Activated CD8-positive, alpha-beta T cell treated with anti-CD3 and anti-CD28 coated beads for 36 hours (primary cell): ENCODE results near the gene S100A14. TPM values are rescaled to one million over a fixed set of nuclear protein-coding genes. Genes with fewer than 3 reads are reported as not detected.

Experiments
- ATAC-seq: fragments of 200-7000 bp; cut with Tn5 transposase; one replicate; pipeline ENCODE4 v1.10.0; 2021; ENCODE audit warnings: mild to moderate bottlenecking, moderate library complexity
- CTCF ChIA-PET: fragments of 350-600 bp; sonication (Branson Sonifier 250); formaldehyde crosslinking; loops from one replicate; lab custom pipeline; 2021; ENCODE audit warnings: antibody characterized with exemption; lab: Charles Lee
- POLR2A ChIA-PET: fragments of 350-600 bp; sonication (Branson Sonifier 250); formaldehyde crosslinking; loops from one replicate; lab custom pipeline; 2021; ENCODE audit warnings: antibody characterized with exemption; lab: Charles Lee
- DNase-seq: peaks from one replicate; pipeline ENCODE4 v3.0.0-alpha.2; 2020
- H3K27ac Mint-ChIP-seq: one replicate; pipeline ENCODE4 v1.8.0; 2021; ENCODE audit warnings: mild to moderate bottlenecking, mixed read lengths
- H3K27me3 Mint-ChIP-seq: one replicate; pipeline ENCODE4 v1.8.0; 2021; ENCODE audit warnings: mixed read lengths
- H3K36me3 Mint-ChIP-seq: one replicate; pipeline ENCODE4 v1.8.0; 2021; ENCODE audit warnings: low read depth, mixed read lengths
- H3K4me1 Mint-ChIP-seq: one replicate; pipeline ENCODE4 v1.8.0; 2021; ENCODE audit warnings: low read depth, mixed read lengths
- H3K4me3 Mint-ChIP-seq: one replicate; pipeline ENCODE4 v1.8.0; 2021; ENCODE audit warnings: mild to moderate bottlenecking, moderate library complexity, mixed read lengths
- H3K9me3 Mint-ChIP-seq: one replicate; pipeline ENCODE4 v1.8.0; 2021; ENCODE audit warnings: mixed read lengths
- intact Hi-C: fragments of 100-400 bp; cut with micrococcal nuclease; formaldehyde crosslinking; loops from one replicate; pipeline ENCODE4 v1.10.0; 2022
- total RNA-seq, 2 experiments: library from RNA; stranded (reverse); gene quantifications; one replicate each; pipeline ENCODE4 v1.2.3, GENCODE V29; 2021
- TF ChIP-seq, protein P1 (sequence below): fragments of 200-600 bp; IDR thresholded peaks from one replicate; pipeline ENCODE4 v1.8.0; 2022; ENCODE audit warnings: antibody characterized with exemption, mild to moderate bottlenecking

S100A14 gene
- total RNA-seq, 2 experiments from 2014 or later = not detected

DNA sequence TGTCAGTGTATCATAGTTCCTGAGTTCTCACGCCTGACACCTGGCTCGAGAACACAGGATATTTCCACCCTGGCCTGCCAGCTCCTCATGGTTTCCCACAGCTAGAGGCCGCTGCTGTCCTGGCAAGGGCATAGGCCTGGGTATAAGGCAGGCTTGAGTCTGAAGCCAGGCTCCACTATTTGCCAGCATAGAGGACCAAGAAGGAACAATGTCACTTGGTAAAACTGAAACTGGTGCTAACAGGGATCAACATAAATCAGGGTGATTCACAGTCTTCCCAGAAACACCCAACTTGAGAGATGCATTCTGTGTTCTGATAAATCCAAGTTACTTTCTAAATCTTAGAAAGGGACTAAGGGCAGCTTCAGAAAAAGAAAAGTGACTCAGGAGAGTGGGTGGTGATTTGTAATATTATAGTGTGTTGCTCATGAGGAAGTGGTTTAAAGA is 43.5 kb downstream of the S100A14 start:
- Mint-ChIP-seq H3K27ac (peak overlapping the region; percentile 69), H3K9me3 (no peaks in the 10 kb centered on the region), H3K36me3 (no peaks in the 10 kb centered on the region), H3K4me3 (no peak overlapping the region), H3K27me3 (peaks cover 8% of the 10 kb centered on the region), H3K4me1 (peaks cover 34% of the 10 kb centered on the region)
- POLR2A ChIA-PET = interaction anchor here (0.6 to 6.3 kb wide), 13 partner anchors 9 to 1508 kb away, joined by 3 to 80 read pairs (median 3); partner anchors contain the start of gene S100A6
- ATAC-seq (peak; percentile 79), DNase-seq (peak; percentile 78)
- CTCF ChIA-PET = interaction anchor here (0.7 to 7.7 kb wide), 33 partner anchors 9 to 156 kb away, joined by 3 to 191 read pairs (median 5); partner anchors contain the start of genes CHTOP, NPR1, S100A1 and S100A13
- TF ChIP-seq, protein P1, sequence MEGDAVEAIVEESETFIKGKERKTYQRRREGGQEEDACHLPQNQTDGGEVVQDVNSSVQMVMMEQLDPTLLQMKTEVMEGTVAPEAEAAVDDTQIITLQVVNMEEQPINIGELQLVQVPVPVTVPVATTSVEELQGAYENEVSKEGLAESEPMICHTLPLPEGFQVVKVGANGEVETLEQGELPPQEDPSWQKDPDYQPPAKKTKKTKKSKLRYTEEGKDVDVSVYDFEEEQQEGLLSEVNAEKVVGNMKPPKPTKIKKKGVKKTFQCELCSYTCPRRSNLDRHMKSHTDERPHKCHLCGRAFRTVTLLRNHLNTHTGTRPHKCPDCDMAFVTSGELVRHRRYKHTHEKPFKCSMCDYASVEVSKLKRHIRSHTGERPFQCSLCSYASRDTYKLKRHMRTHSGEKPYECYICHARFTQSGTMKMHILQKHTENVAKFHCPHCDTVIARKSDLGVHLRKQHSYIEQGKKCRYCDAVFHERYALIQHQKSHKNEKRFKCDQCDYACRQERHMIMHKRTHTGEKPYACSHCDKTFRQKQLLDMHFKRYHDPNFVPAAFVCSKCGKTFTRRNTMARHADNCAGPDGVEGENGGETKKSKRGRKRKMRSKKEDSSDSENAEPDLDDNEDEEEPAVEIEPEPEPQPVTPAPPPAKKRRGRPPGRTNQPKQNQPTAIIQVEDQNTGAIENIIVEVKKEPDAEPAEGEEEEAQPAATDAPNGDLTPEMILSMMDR = peak; percentile 67
- intact Hi-C loops = no loop called here

DNA sequence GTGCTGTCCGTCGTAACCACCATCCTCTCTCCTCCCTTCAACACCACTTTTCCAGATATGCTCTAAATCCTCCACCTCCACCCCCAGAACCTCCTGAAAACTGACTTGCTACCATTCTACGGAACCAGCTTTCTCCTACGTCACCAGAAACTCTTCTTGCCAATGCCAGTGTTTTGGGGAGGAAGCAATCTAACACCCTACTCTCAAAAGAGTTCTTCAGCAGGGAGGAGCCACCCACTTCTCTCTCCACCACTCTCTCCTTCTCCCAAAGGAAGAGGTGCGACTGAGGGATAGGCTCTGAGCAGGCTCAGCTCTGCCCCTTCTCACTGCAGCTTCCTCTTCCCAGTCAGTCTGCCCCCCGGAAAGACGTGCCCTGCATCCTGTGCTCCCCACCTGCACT is 44.4 kb downstream of the S100A14 start:
- DNase-seq (no peak), ATAC-seq (no peak)
- ChIA-PET POLR2A (interaction anchor here (0.7 to 6.3 kb wide), 7 partner anchors 8 to 76 kb away, joined by 3 to 80 read pairs (median 4); partner anchors contain the start of genes CHTOP and S100A6), CTCF (interaction anchor here (0.7 to 7.7 kb wide), 23 partner anchors 8 to 157 kb away, joined by 3 to 191 read pairs (median 6); partner anchors contain the start of genes CHTOP, NPR1, S100A1 and S100A13)
- Mint-ChIP-seq H3K27me3 (peaks cover 3% of the 10 kb centered on the region), H3K4me3 (no peak overlapping the region), H3K27ac (peak overlapping the region; percentile 27), H3K4me1 (peaks cover 41% of the 10 kb centered on the region), H3K36me3 (no peaks in the 10 kb centered on the region), H3K9me3 (no peaks in the 10 kb centered on the region)
- intact Hi-C loops = no loop called here
- TF ChIP-seq, protein P1 = no peak

DNA sequence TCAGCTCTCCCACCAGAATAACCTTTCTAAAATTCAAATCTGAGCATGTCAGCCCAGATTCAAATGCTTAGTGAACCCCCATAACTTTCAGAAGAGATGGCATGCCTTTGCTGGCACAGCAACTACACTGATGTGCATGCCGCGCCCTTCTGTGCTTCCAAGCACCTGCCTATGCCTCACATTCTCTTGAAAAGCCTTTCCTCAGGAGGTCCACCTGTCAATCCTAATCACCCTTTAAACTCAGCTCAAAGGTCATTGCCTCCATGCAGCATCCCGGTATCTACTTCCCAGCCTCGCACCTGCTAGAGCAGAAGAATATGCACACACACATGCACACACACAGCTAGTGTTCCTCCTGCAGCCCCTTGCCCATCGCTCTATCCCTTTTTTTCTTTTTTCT is 45.3 kb downstream of the S100A14 start:
- H3K4me3 Mint-ChIP-seq = no peak overlapping the region
- intact Hi-C loops = no loop called here
- H3K9me3 Mint-ChIP-seq = no peaks in the 10 kb centered on the region
- no peak overlapping the region for H3K27ac Mint-ChIP-seq
- H3K27me3 Mint-ChIP-seq = peaks cover under 1% of the 10 kb centered on the region
- DNase-seq (no peak), ATAC-seq (no peak)
- peaks cover 48% of the 10 kb centered on the region for H3K4me1 Mint-ChIP-seq
- H3K36me3 Mint-ChIP-seq = no peaks in the 10 kb centered on the region
- POLR2A ChIA-PET = interaction anchor here (1.5 to 6.3 kb wide), 2 partner anchors 36 to 63 kb away, joined by 5 to 80 read pairs; partner anchors contain the start of genes CHTOP and S100A6
- CTCF ChIA-PET = interaction anchor here (1.0 to 7.7 kb wide), 7 partner anchors 10 to 61 kb away, joined by 3 to 191 read pairs (median 14); partner anchors contain the start of genes S100A14, S100A5 and S100A6
- TF ChIP-seq, protein P1 = no peak

DNA sequence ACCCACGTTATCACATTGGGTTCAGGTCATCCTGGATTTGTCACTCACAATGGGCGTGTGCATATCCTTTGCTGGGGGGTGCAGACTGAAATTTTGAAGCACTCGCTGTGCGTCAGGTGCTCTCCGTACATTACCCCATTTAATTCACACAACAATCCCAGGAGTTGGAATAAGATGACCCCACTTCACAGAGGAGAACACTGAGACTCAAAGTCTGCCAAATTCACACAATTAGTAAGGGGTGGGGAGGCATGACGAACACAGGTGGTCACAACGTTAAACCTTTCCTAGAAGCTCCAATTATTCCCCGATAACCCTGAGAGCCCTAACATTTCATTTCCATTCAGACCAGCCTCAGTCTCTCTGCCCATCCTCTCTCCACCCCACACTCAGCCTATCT is 46.7 kb downstream of the S100A14 start:
- H3K27ac Mint-ChIP-seq = no peak overlapping the region
- H3K36me3 Mint-ChIP-seq = no peaks in the 10 kb centered on the region
- TF ChIP-seq, protein P1 = no peak
- POLR2A ChIA-PET = interaction anchor here (1.0 to 6.3 kb wide), 2 partner anchors 28 to 35 kb away, joined by 3 to 80 read pairs; partner anchors contain the start of gene S100A6
- peaks cover 55% of the 10 kb centered on the region for H3K4me1 Mint-ChIP-seq
- CTCF ChIA-PET = interaction anchor here (1.0 to 7.7 kb wide), 8 partner anchors 25 to 417 kb away, joined by 3 to 191 read pairs (median 7); partner anchors contain the start of genes RAB13, S100A14, S100A4 and S100A6
- H3K4me3 Mint-ChIP-seq = no peak overlapping the region
- intact Hi-C loops = loop anchor here (2.0 kb wide), 1 partner anchor 37 kb away; no protein-coding TSS in a partner anchor
- ATAC-seq (no peak), DNase-seq (no peak)
- no peaks in the 10 kb centered on the region for H3K9me3 Mint-ChIP-seq
- no peaks in the 10 kb centered on the region for H3K27me3 Mint-ChIP-seq
